ENCODE measurements around the gene BANP.

- TF ChIP-seq CTCF (conservative IDR thresholded peaks at IDR 0.05; ENCODE audit: low read length) (no peak), EZH2phosphoT487 (IDR thresholded peaks at IDR 0.05; ENCODE audit: borderline replicate concordance, low read depth, low read length) (no peak)
Measured at GRCh38 chr16:87960296-87960695, 9.1 kb downstream of the BANP start.
